HG02610 (cell line): ENCODE measurements around the gene AJAP1.

ENCODE experiments used
- ATAC-seq: cut with Tn5 transposase; IDR thresholded peaks from one replicate; pipeline ENCODE4 v1.9.1; 2021; ENCODE audit warnings: mild to moderate bottlenecking, moderate library complexity; ENCODE audit not compliant: unreplicated experiment

Gene AJAP1

DNA sequence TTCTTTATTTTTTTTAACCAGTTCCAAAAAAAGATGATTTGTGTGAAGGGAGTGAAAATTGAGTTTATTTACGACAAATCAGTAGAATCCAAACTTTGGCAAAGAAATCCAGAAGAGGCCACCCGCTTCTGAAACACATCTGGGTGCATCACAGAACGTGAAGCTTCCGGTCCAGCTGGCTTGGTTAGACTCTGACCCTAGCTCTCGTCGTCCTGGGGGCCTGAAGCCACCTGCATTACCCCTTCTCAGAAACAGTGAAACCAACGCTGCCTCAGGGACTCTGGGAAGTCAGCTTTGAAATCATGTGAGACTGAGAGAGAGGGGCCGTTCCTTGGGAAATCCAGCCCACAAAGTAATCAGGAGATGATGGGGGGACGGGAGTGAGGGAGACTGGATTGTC lies 21.8 kb downstream of the AJAP1 start:
- ATAC-seq, result no peak

DNA sequence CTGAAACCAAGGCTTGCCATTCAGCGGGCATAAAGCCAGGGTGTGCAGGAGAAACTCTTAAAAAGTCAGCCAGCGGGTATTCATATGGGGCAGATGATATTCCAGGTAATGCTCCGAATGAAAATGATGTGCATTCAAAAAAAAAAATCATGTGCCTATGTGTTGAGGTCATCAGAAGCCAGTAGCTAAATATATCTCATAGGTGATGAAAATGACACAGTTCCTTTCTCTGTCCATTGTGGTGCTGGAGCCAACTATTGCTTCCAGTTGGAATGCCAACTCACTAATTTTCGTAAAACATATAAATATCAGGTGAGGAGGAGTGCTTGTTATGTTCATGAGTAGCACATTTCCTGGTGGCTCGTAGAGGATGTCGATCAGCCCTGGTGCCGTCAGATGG lies 23.2 kb downstream of the AJAP1 start:
- no peak for ATAC-seq

DNA sequence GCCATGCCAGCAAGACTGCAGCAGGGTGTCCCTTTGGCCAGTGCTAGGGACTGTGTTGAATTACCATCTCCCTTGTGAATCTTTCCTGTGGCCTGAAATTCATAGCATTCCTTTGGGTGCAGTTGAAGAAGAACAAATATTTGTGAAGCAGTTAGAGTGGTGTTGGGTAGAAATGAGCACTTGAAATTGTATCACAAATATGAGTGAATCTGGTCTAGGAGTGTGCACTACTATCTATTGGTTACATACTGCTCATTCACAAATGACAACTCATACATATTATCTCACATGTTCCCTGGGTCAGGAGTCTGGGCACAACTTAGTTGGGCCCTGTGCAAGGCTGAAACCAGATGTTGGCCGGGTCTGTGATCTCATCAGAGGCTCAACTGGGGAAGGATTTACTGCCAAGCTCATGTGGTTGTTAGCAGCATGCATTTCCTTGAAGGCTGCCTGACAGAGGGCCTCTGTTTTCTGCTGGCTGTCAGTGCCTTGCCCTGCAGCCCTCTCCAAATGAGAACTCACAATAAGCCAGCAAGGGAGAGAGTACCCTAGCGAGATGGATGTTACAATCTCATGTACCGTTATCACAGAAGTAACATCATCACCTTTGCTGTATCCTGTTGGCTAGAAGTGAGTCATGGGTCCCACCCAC lies 23.8 kb downstream of the AJAP1 start:
- no peak for ATAC-seq

DNA sequence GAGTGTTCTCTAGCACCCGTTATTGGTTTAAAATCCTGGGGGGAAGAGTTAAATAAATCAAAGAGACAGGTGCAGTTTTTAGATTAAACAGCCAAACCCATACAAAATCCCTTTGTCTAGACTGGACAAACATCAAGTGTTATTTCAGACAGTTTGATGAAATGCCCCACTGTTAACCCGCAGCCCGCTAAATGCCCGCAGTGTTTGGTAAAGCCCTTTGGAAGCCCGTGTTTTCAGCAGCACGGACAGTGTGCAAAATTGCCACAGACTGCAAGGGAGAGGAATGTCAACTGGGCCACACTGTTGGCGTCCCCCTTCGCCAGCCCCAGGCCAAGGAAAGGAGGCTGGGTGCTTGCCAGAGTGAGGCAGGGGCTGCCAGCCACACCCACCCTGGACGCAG lies 26.6 kb downstream of the AJAP1 start:
- no peak for ATAC-seq

DNA sequence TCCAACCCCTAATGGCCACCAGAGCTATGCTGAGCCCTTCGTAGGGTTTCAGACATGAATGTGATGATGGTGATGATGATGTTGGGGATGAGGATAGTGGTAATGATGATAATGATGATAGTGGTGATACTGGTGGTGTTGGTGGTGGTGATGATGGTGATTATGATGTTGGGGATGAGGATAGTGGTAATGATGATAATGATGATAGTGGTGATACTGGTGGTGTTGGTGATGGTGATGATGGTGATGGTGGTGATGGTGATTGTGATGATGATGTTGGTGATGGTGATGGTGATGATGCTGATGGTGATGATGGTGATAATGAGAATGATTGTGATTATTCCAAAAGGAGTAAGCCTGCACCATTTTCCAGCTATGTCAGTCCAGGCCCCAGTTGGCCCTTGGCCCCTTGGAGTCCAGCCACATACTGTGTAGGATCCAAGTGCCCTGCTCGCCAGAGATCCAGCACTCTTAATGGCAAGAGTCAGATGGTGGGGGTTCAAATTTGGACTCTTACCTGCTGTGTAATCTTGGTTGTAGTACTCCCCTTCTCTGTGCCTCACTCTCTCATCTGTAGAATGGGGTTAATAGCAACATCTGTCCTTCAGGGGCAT lies 28.3 kb downstream of the AJAP1 start:
- no peak for ATAC-seq

DNA sequence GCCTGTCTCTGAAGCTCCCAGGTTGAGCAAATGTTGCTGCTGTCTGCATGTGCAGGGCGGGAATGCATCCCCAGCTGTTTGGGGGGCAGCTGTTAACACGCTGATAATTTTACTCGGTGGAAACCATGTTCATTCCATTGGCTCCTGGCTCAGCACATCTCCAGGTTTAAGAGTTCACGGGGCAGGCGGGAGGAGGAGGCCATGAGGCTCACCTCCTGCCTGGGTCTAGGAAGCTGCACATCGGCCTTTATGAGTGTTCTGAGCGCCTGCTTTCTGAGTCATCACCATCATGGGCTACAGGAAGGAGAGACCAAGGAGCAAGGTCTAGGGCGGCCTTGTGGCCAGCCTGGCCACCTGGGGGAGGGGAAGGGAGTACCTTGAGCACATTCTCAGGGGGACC lies 29.7 kb downstream of the AJAP1 start:
- no peak for ATAC-seq

DNA sequence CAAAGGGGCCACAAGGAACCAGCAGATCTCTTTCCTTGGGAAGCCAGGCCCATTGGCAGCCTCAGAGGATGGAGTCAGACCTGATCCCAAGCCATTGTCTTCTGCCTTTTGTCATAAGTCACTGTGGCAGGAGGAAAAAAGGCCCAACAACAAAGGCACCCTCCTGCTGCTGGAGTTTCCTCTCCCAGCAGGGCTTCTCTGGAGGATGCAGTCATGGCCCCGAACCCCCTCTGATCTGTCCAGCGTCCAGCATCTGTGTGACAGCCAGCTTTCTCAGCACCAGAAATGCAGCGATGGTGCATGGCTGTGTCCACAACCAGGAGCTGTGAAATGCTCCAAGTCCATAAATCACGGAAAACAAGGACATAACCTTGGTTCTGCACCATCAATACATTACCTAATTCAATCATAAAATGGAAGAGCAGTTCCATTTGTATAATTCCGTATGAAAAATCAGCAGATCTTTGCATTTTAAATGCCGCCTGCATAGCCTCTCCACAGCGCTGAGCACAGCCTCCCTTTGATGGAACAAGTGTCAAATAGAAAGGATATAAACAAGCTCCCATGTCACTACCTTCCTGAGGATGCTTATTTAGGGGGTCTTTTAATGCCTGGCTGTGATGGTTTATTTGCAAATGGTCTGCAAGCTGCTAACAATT lies 30.6 kb downstream of the AJAP1 start:
- no peak for ATAC-seq

DNA sequence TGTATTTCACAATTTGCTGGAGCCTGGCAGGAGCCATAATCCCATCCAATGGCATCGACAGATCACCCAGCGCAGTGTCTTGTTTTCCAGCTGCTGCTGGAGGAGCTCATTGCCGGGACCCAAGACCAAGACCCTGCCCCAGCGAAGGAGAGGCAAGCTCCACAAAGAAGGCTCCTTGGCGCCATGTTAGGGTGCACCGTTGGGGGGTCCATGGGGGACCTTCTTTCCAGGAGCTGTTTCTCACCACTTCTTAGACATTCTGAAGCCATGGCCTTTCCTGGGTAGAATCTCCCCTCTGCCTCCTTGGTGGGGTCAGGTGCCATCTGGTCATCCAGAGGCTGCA lies 31.1 kb downstream of the AJAP1 start:
- no peak for ATAC-seq

DNA sequence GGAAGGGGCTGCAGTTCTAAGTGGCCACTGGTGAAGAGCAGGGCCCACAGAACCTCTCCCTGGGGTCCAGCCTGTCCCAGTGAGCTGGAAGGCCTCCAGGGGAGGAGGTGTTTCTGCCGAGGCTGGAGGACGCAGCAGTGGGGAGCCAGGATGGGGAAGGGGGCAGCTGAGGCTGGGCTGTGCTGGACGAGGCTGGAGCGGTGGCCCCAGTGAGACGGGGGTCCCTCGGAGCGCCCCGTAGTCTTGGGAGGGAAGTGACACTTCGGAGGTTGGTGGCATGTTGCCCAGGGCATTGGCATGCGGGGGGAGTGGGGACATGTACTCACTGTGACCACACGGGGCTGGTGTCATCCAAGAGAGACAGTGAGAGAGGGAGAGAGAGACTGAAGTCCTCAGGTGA lies 33.5 kb downstream of the AJAP1 start:
- ATAC-seq, result no peak

DNA sequence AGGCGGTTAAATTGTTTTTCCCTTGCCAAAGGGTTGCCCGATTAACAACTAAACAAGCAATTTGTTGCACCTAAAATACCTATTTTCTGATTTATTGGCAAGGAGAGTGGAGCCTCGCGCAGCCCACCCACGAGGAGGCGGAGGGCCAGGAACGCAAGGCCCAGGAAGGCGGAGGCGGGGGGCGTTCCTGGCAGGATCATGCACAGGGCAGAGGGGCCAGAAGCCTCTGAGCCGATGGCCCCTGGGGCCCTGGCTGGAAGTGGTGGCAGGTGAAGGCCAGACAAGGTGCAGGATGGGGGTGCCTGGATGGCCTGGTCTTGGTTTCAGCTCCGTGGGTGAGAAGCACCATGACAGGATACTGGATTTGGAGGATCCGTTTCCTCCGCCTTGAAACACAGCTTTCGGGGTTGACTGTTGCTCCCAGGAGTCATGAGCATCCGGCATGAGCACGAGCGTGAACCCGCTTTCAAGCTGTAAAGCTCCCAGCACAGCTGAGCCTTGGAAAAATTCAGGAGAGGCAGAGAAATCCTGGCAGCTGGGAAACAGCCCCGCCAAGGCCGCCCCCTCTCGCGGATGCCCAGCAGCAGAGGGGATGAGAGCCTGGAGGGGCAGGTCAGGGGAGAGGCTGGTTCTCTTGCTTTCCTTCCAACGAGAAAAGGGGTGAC lies 35.0 kb downstream of the AJAP1 start:
- ATAC-seq, result no peak

DNA sequence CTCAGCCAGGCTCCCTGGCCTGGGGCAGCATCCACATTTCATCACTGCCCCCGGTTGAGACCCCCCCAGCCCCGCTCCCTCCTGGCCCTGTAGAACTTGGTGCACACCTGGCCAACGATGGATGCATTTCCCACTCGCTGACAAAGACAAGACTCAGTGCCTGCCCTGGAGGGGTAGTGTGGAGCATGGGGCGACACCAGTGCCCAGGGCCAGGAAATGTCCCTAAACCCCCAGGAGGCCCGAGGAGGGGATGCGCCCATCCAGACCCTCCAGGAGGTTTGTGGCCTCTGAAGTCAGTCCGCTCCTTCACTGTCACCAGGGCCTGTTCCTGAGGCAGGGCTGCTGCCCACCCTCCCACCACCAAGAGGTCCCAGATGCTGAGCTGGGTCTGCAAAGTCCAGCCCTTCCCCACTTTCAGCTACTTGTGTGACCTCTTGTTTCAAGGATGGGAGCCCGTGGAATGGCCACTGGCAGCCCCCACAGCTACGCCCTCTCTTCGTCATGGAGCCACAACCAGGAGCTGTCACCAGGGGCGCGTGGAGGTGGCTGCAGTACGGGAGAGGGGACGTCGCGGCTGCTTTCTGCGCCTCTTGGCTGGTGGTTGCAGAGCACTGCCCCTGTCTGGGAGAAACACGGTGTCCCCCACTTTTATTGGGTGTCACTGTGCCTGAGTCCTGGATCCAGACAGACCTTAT lies 35.7 kb downstream of the AJAP1 start:
- ATAC-seq, result no peak

DNA sequence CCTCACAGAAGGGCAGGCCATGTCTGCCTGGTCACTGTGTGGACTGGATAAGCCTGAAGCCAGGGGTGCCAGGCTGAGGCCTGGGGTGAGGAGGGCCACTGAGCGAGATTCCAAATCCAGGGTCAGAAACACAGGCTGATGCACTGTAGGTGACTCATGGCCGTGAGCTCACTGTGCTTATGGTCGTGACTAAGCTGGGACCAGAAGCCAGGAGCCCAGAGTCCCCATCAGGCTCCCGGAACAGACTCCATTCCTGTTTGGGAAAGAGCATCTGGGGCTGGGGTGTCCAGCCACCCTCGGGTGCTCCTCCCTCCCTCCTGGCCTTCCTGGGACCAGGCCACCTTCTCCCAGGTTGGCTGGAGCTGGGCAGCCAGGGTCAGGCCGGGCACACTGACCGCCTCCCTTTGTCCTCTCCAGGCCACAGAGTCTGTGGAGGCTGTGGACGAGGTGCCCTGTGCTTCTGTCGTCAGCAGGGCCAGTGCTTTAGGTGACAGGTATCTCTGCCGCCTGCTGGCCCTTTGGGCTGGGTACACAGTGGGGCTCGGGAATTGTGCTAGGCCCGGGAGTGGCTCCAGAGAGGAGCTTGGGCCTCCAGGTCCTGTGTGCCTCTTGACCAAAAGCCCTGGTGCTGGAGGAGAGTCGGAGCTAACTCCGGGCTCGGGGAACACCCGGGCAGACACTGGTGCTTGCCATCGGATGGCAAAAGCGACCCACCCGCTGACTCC lies 36.7 kb downstream of the AJAP1 start:
- no peak for ATAC-seq

DNA sequence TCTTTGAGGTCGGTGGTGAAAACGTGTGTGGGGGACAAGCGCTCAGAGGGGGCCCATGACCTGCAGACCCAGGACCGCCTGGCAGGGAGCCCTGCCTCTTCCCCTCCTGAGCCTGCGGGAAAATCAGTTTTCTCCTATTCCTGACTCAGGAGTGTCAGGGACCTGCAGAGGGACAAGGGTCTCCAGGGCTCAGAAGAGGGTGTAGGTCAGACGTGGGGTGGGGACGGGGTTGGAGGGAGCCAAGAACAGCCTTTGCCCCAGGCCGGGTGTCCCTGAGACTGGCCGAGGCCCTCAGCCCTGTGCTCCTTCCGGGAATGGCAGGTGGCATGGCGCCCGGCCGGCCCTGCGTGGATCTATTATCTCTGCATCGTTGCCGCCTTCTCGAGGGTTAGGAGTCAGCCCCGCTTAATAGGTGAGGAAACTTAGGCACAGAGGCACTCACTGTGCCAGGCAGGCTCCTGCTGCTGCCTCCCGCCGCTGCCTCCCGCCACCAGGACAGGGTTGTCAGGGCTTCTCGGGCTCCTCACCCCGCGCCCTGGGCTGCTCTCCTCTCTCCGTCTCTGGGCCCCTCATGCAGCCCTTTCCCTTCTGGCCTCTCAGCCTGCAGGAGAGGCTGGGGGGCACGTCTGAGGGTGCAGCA lies 37.5 kb downstream of the AJAP1 start:
- no peak for ATAC-seq

DNA sequence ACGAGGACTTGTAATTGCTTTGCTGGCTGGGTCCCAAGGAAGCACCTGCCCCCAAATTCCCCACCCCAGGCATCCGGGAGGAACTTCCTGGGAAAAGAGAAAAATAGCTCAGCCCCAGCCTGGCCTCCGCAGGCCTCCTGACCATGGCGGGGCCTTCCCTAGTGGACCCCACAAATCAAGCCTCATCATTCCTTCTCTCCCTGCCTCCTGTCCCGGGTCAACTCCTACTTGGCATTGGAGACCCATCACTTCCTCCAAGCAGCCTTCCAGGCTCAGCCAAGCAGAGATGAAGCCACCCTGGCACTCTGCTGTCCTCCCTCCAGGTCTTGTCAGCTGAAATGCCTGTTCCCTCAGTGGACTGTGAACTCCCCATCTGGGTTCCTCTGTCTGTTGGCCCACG lies 38.0 kb downstream of the AJAP1 start:
- ATAC-seq, result no peak

DNA sequence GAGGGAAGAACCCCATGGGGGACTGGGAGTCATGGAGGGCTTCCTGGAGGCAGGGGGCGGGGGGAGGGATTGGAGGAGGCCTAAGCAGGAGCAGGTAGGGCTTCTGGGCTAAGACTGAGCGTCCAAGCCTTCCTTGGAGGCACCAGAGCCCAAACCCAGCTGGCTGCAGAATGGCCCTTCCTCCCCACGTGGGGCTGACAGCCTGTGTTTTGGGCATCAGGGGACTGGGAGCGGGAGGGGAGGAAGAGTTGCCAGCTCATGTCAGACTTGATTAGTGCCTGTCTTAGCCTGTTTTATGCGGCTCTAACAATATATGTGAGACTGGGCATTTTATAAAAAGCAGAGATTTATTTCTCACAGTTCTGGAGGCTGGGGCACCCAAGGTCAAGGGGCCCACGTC lies 38.9 kb downstream of the AJAP1 start:
- no peak for ATAC-seq

DNA sequence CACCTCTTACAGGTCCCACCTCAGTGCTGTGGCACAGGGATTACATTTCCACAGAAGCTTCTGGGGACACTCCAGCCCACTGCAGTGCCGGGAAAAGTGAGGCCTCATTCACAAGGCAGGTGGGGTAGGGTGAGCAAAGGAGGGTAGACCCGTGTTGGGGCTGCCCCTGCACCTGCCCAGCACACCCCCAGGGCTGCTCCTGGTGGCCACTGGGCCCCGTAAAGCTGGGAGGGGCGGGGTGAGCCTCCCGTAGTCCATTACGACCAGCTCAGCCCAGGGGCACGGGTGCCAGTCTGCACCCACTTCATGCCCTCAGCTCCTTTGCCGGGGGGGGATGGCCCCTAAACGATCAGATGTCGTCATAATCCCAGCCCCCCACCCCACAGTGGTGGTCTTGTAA lies 39.5 kb downstream of the AJAP1 start:
- no peak for ATAC-seq

DNA sequence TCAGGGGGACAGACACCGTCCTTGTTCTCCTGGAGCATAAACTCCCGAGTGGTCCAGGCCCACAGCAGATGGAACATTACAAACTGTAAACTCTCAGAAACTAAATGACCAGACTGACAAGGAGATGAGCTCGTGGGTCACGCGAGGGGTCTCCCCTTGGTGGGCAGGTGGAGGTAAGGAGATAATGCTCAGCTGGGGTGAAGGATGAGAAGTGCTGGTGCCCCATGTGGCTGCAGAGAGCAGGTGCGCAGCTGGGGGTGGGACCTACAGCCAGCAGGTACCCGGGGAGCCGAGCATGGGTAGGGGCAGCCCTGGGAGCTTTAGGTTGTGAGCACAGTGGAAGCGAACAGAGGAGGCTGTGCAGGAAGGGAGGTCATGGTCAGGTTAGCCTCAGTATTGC lies 40.1 kb downstream of the AJAP1 start:
- no peak for ATAC-seq

DNA sequence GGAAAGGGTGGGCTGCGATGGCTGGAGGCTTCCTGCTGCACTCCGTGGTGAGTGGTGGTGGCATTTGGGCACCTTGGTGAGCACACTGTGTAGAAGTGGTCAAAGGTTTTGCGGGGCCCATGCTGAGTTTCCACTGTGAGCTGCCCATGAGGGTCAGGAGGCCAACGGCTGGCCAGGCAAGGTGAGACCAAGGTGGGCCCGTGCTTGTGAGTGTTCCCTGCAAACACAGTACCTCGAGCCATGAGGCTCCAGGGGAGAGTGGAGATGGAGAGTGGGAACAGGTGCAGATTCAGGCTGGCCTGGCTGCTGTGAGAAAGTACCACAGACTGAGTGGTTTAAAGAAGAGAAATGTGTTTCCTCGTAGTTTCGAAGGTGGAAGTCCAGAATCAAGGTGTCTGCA lies 40.8 kb downstream of the AJAP1 start:
- no peak for ATAC-seq

DNA sequence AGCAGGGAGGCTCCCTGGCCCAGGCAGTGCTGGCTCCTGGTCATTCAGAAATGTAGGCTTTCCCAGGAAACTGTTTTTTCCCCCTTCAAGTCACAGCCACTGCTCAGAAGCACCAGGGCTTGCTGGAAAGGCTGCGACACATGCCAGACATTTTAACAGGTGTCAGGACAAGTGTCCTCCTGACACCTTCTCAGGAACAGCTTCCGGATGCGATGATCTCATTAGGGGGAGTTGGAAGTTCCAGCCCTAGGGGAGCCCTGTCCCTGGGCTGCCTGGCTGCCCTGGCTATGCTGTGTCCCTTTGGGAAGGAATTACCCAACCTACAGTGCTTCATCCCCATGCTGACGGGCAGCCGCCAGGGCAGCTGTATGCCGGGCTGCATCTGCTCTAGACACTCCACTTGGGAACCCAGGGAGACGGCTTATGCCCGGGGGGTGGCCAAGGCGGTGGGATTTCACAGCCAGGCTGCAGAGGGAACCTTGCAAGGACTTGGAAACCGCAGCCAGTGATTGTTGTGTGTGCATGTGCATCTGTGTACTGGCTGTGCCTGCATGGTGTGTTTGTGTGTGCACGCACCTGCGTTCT lies 41.8 kb downstream of the AJAP1 start:
- ATAC-seq, result no peak

DNA sequence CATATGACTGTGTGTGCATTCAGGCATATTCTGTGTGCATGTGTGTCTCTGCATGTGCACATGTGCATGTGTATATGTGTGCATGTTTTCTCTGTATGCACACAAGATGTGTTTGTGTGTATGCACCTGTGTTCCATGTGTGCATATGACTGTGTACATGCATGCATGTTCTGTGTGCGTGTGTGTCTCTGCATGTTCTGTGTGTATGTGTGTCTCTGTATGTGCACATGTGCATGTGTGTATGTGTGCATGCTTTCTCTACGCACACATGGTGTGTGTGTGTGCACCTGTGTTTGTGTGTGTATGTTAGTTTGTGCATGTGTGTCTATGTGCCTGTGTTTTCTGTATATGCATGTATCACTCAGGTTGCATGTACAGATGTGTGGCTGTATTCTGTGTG lies 42.3 kb downstream of the AJAP1 start:
- ATAC-seq, result no peak
